Measurements from ENCODE around the gene TMEM132A. TPM values are rescaled to one million over a fixed set of nuclear protein-coding genes. Genes with fewer than 3 reads are reported as not detected.

TMEM132A gene
- polyA plus RNA-seq, 1 of the 3 experiments (the other 2 are of a cell fraction) = 66.9 TPM

GRCh38 chr11:60972182-60973030 is 48.1 kb downstream of the TMEM132A start:
- H4K20me1 ChIP-seq (ENCODE audit: insufficient read depth) = no peaks in the 10 kb centered on the region
- no peak overlapping the region for H3K9ac ChIP-seq
- H3K9me3 ChIP-seq = no peaks in the 10 kb centered on the region
- no peaks in the 10 kb centered on the region for H3K36me3 ChIP-seq (replicated peaks in 1 of 2; ENCODE audit: control insufficient read depth in 1 of 2, insufficient read depth in 2 of 2, low read length in 1 of 2)
- no peak overlapping the region for H3K4me2 ChIP-seq
- peaks cover 4% of the 10 kb centered on the region; the same call in 1 of the 2 replicates for H3K27me3 ChIP-seq (ENCODE audit: insufficient read depth)
- TF ChIP-seq RCOR1 (IDR thresholded peaks at IDR 0.05; ENCODE audit: low read length) = no peak
- no peak for TF ChIP-seq IRF3 (IDR thresholded peaks at IDR 0.05; ENCODE audit: low read depth, low read length)
- no peak for TF ChIP-seq SMC3 (IDR thresholded peaks at IDR 0.05; ENCODE audit: low read depth, low read length)
- TF ChIP-seq, protein P1, sequence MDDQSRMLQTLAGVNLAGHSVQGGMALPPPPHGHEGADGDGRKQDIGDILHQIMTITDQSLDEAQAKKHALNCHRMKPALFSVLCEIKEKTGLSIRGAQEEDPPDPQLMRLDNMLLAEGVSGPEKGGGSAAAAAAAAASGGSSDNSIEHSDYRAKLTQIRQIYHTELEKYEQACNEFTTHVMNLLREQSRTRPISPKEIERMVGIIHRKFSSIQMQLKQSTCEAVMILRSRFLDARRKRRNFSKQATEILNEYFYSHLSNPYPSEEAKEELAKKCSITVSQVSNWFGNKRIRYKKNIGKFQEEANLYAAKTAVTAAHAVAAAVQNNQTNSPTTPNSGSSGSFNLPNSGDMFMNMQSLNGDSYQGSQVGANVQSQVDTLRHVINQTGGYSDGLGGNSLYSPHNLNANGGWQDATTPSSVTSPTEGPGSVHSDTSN (IDR thresholded peaks at IDR 0.05) = no peak
- TF ChIP-seq MEF2A (IDR thresholded peaks at IDR 0.05; ENCODE audit: borderline replicate concordance, low read depth) = no peak
- TF ChIP-seq FOSL2 (IDR thresholded peaks at IDR 0.05; ENCODE audit: borderline replicate concordance, low read depth) = no peak
- TF ChIP-seq GABPA (IDR thresholded peaks at IDR 0.05; ENCODE audit: low read depth) = no peak
- TF ChIP-seq GATA2 (CRISPR knock-in tag; IDR thresholded peaks at IDR 0.05) = no peak
- TF ChIP-seq RFX5 (IDR thresholded peaks at IDR 0.05; ENCODE audit: low read length) = no peak
- TF ChIP-seq TAF1 (IDR thresholded peaks at IDR 0.05; ENCODE audit: borderline replicate concordance, low read depth, low read length) = no peak
- TF ChIP-seq MAX (IDR thresholded peaks at IDR 0.05; ENCODE audit: low read depth) = no peak
- TF ChIP-seq ELF1 (IDR thresholded peaks at IDR 0.05) = no peak
- TF ChIP-seq JUND (IDR thresholded peaks at IDR 0.05) = no peak
- TF ChIP-seq SIN3A (IDR thresholded peaks at IDR 0.05; ENCODE audit: borderline replicate concordance, low read depth, low read length) = no peak
- no peak for TF ChIP-seq EP300 (IDR thresholded peaks at IDR 0.05; ENCODE audit: borderline replicate concordance in 1 of 2, low read depth in 1 of 2, low read length in 1 of 2)
- no peak for TF ChIP-seq MXI1 (IDR thresholded peaks at IDR 0.05; ENCODE audit: low read depth, low read length)
- TF ChIP-seq, protein P2, sequence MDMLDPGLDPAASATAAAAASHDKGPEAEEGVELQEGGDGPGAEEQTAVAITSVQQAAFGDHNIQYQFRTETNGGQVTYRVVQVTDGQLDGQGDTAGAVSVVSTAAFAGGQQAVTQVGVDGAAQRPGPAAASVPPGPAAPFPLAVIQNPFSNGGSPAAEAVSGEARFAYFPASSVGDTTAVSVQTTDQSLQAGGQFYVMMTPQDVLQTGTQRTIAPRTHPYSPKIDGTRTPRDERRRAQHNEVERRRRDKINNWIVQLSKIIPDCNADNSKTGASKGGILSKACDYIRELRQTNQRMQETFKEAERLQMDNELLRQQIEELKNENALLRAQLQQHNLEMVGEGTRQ (IDR thresholded peaks at IDR 0.05; ENCODE audit: borderline replicate concordance, low read depth, low read length) = no peak
- TF ChIP-seq NFIC (IDR thresholded peaks at IDR 0.05; ENCODE audit: borderline replicate concordance) = no peak
- H3K4me1 ChIP-seq (ENCODE audit: control insufficient read depth in 1 of 2, insufficient read depth in 2 of 2, low read depth in 1 of 2, low read length in 1 of 2) = peaks cover 0 to 12% of the 10 kb centered on the region in 2 experiments; a peak in 1 of 4 replicates
- H3K4me3 ChIP-seq (ENCODE audit: low read depth in 2 of 2, low read length in 1 of 2) = no peak overlapping the region
- WGBS (ENCODE audit: low lambda C conversion rate) = 64% methylated on average over 6 of the region's 15 CpGs
- ChIA-PET CTCF (no interaction called here), POLR2A (no interaction called here)
- no peak overlapping the region for H2AFZ ChIP-seq (ENCODE audit: low read depth)
- no peak for DNase-seq
- H3K79me2 ChIP-seq (ENCODE audit: insufficient read depth) = no peaks in the 10 kb centered on the region
- H3K9me2 ChIP-seq = no peaks in the 10 kb centered on the region
- no peak overlapping the region for H3K27ac ChIP-seq (ENCODE audit: low read depth in 2 of 2, low read length in 1 of 2)
- H3F3A ChIP-seq (replicated peaks; ENCODE audit: insufficient read depth) = no peaks in the 10 kb centered on the region
